Fibroblast of the conjunctiva (primary cell): Measurements from ENCODE around the gene LDLRAD3.

ENCODE experiments used
- DNase-seq: peaks from one replicate; pipeline ENCODE4 v3.0.0-alpha.2; 2010; ENCODE audit warnings: low read depth

LDLRAD3 gene

GRCh38 chr11:36105743-36106581 lies 162.1 kb downstream of the LDLRAD3 start:
- no peak for DNase-seq

- no peak for DNase-seq
Measured at GRCh38 chr11:36107547-36107946, 163.7 kb downstream of the LDLRAD3 start.

- no peak for DNase-seq
Measured at GRCh38 chr11:36108881-36109589, 165.2 kb downstream of the LDLRAD3 start.

- DNase-seq, result no peak
Measured at GRCh38 chr11:36109590-36109849, 165.7 kb downstream of the LDLRAD3 start.

GRCh38 chr11:36109850-36110606 lies 166.2 kb downstream of the LDLRAD3 start:
- no peak for DNase-seq

GRCh38 chr11:36110668-36111410 lies 167.0 kb downstream of the LDLRAD3 start:
- no peak for DNase-seq

GRCh38 chr11:36114095-36114494 lies 170.2 kb downstream of the LDLRAD3 start:
- no peak for DNase-seq

- DNase-seq, result no peak
Measured at GRCh38 chr11:36115378-36115801, 171.5 kb downstream of the LDLRAD3 start.

GRCh38 chr11:36116161-36116560 lies 172.3 kb downstream of the LDLRAD3 start:
- DNase-seq, result no peak

- no peak for DNase-seq
Measured at GRCh38 chr11:36118084-36118483, 174.2 kb downstream of the LDLRAD3 start.

- no peak for DNase-seq
Measured at GRCh38 chr11:36119300-36119699, 175.4 kb downstream of the LDLRAD3 start.

- no peak for DNase-seq
Measured at GRCh38 chr11:36121054-36121453, 177.2 kb downstream of the LDLRAD3 start.

- no peak for DNase-seq
Measured at GRCh38 chr11:36122671-36123070, 178.8 kb downstream of the LDLRAD3 start.

- no peak for DNase-seq
Measured at GRCh38 chr11:36123336-36124101, 179.7 kb downstream of the LDLRAD3 start.

- DNase-seq, result no peak
Measured at GRCh38 chr11:36126678-36127077, 182.8 kb downstream of the LDLRAD3 start.

GRCh38 chr11:36127550-36127949 lies 183.7 kb downstream of the LDLRAD3 start:
- DNase-seq, result no peak

GRCh38 chr11:36129955-36130354 lies 186.1 kb downstream of the LDLRAD3 start:
- DNase-seq, result no peak

GRCh38 chr11:36130401-36130800 lies 186.5 kb downstream of the LDLRAD3 start:
- DNase-seq, result no peak

- peak; percentile 49 for DNase-seq
Measured at GRCh38 chr11:36131721-36132397, 188.0 kb downstream of the LDLRAD3 start.

- no peak for DNase-seq
Measured at GRCh38 chr11:36132940-36133339, 189.1 kb downstream of the LDLRAD3 start.

GRCh38 chr11:36135076-36135475 lies 191.2 kb downstream of the LDLRAD3 start:
- DNase-seq, result no peak
